NCI-H510A treated with DMSO at 0.1 percent for 48 hours (cell line): ENCODE results near the gene SLC29A2.

ENCODE experiments used
- DNase-seq: peaks from one replicate; lab custom pipeline; 2025; lab: John Stamatoyannopoulos, UW

SLC29A2 gene, protein sequence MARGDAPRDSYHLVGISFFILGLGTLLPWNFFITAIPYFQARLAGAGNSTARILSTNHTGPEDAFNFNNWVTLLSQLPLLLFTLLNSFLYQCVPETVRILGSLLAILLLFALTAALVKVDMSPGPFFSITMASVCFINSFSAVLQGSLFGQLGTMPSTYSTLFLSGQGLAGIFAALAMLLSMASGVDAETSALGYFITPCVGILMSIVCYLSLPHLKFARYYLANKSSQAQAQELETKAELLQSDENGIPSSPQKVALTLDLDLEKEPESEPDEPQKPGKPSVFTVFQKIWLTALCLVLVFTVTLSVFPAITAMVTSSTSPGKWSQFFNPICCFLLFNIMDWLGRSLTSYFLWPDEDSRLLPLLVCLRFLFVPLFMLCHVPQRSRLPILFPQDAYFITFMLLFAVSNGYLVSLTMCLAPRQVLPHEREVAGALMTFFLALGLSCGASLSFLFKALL

DNA sequence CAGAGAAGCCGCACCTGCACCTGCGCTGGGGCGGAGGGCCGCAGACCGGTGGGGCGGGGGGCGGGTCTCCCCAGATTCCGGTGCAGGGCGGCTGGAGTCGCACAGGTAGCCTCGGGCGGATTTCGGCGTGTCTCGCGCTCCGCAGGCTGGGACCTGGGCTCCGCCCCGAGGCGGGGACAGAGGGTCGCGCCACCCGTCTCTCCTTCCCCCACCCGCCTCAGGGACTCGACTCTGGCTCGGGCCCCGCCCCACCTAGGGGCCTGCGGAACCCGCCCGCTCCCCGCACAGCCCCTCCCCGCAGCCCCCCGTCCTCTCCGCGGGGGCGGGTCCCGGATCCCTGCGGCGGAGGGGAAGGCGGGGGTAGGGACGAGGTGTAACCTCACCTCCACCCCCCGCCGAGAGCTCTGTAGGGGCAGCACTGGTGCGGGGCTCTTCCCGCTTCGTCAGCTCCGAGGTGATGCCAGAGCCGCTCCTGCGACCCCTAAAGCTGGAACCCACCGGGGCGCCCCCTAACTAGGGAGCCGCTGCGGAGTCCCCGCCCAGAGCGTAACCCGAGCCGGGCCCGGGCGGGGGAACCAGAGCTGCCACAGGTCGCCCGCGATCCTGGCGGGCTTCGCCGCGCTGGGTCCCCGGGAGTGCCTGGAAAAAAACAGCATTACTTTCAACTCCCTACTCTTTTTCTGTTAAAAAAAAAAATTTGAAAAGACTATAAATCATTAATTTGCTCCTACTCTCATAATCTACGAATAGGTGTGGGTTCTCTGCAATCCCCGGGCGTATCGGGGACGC lies at the start of gene SLC29A2:
SLC29A2 (minus strand) TSS at position 134 of the 789 bp plus-strand sequence. CDS start 169 bp downstream, outside the sequence.
- DNase-seq, result peak; percentile 88

DNA sequence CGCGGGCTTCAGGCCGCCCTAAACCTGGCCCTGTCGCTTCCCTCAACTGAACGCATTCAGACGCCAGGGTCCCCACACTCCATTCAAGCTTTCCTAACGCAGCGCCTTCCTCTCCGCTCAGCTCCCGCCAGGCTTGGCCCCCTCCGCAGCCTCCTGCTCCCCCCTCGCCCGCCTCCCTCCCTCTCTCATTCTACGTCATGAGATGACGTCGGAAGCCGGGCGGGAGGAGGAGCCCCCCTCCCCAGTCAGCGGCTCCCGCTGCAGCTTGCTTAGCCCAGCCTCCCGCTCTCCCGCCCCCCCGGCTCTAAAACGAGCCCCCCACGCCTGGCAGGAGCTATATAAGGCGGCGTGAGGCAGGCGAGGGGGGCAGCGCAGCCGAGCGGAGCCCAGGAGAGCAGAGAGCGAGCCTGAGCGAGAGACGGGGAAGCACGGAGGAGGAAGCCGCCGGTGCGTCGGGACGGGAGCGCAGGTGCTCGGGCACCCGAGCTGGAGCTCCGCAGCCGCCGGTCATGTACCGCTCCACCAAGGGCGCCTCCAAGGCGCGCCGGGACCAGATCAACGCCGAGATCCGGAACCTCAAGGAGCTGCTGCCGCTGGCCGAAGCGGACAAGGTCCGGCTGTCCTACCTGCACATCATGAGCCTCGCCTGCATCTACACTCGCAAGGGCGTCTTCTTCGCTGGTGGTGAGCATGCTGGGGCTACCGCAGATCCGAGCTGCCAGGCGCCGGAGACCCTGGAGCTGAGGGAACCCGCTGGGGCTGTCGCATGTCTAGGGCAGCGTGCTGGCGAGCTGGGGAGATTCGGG lies 49.3 kb upstream of the SLC29A2 start, which contains the start of gene NPAS4:
NPAS4 (plus strand) TSS at position 365 of the 806 bp plus-strand sequence; CDS start at position 510, 145 bp downstream.
- peak; percentile 72 for DNase-seq

DNA sequence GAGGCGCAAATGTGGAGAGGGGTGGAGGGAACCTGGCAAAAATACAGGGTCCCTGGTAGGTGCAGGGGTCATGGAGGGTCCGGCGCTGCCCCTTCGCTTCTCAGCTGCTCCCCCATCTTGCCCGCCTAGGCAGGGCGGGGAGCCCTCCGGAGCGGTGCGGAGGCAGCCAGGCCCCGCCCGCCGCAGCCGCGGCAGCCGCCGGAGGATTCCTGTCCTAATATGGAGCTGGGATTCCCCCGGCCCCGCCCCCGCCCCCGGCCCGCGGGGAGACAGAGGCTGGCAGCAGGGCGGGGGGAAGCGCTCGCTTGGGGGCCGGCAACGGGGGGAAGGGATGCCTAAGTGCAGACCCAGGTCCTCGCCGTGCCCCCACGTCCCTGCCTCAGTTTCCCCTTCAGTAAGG lies 48.3 kb upstream of the SLC29A2 start:
- peak; percentile 36 for DNase-seq

DNA sequence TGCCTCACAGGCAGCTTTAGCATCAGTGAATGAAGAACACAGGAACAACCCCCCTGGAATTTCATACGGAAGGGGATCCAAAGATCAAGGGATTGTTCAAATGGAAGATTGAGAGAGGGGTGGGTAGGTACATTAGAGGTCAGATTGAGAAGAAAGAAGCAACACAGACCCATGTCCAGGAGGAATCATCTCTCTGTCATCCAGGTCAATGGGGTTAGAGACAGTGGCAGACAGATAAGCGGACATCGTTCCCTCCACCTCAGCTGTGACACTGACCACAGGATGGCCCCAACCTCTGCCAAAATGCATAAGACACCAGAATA lies 47.4 kb upstream of the SLC29A2 start:
- no peak for DNase-seq

DNA sequence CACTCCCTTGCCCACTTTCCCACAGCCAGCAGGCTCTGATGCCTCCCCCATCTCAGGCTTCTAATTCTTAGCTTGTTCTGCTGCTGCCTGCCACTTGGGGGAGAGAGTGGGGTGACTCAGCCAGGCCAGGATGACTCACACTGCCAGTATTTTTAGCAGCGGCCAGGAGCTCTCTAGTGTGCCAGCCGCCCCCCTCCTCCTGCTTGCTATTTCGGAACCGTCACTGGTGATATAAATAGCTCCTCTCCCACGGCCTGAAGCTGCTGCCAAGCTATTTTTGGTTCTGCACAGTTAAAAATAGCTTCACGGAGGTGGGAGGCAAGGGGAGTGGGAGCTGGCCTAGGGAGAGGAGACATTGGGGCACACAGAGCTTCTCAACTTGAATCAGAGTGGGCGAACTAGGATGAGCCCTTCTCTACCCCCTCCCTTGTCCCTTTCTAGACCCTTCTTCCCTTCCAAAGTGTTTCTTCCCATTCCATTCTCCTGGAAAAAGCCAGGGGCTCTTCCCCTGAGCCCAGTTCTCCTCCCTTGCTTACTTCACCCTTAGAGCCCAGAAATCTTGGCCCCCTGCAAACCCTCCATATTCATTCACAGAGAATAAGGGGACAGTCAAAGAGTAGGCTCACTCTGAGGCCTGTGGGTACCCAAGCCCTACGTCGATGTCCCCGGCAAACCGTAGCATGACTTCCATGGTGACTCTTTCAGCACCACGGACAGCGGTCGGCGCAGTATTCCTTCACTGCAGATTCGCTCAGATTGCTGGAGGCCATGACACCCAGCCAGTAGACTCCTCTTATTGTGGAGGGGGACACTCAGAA lies 46.8 kb upstream of the SLC29A2 start:
- DNase-seq, result peak; percentile 57

DNA sequence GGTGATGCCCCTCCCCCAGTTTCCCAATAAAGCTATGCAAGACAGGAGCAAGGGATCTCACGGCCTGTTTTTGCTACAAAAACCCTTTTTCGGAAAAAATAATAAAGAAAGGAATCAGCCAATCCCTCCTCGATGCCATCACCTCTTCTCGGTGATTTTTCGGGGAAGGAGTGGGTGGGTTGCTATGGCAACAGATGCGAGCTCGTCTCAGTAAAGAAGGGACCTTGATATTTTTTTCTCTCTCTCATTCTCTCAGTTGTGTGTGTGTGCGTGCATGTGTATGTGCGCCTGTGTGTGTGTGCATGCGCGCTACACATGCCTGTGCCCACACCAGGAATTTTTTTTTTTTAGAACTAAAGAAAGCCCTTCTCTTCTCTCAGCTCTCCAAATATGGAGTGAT lies 45.4 kb upstream of the SLC29A2 start:
- DNase-seq, result no peak

DNA sequence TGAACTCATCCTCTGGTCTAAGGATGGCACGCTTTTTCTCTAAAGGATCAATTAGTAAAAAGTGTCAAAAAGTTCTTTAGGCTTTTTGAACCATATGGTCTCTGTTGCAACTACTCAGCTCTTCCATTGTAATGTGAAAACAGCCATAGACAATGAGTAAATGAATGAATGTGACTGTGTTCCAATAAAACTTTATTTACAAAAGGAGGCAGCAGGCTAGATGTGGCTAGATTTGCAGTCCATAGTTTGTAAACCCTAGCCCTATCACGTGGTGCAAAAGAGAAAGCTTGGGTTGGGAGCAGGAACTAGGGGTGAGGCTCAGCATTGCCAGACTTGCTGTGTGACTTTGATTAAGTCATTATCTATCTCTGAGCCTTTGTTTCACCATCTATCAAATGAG lies 43.9 kb upstream of the SLC29A2 start:
- DNase-seq, result no peak

DNA sequence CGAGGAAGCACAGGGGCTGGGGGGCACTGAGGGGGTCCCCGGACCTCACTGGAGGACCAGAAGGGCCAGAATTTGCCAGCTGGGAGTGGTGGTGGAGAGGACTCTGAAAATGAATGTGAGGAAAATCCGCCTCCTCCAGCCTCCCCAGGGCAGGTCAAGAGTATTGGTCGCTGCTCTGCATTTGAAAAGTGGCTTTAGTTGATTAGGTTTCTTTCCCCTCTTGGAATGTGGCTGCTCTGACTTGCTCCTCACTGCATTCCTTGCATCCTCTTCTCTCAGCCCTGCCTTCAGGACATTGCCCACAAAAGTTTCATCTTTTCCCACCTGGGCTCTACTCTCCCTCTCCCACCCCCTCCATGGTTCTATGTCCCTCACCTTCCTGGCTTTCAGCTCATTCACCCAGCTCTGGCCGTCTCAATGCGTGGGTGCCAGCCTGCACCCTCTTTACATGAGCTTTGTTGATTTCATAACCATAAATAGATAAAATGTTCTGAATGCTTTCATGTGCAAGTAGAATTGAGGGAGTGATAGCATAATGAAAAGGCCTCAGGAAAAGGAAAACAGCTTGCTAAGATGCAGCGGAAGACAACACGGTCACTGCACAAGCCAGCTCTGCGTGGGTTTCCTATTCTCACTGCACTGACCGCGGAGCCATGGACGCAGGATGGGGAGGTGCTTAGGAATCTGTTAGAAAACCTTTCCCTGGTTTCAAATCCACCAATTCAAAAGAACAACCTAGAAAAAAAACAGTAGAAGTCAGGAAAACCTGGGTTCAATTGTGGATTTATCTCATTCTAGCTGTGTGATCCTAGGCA lies 42.8 kb upstream of the SLC29A2 start:
- DNase-seq, result no peak

DNA sequence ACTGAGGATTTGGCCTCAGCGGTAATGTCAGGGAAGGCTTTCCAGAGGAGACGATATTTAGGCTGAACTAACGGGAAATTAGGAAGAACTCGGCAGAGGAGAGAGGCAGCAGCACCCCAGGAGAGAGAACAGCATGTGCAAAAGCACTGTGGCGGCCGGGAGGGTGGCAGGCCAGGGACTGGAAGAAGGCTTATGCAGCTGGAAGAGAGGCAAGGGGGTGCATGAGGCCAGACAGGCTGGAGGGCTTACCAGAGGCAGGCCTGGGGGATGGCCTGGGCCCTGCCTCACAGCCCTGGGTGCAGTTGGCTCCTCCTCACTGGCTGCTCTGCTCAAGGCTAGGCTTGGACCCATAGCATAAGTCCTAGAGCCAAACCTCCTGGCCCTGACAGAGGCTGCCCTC lies 41.6 kb upstream of the SLC29A2 start:
- DNase-seq, result no peak

DNA sequence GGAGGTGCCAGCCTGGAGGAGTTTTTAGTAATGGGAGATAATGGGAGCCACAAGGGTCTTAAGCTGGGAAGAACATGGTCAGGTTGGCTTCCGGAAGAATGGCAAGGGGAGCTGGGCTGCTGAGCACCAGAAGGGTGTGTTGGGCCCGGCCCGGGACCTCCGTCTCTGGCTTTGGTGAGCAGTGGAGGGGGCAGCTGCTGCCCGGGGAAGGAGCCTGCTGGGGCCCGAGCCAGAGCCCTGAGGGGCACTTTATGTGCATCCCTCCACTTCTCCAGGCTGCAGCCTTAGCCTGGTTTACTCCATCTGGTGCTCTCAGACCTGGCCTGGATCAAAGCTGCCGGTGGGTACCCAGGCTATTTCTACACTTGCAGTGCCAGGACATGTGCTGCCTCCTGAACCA lies 40.5 kb upstream of the SLC29A2 start:
- DNase-seq, result no peak

DNA sequence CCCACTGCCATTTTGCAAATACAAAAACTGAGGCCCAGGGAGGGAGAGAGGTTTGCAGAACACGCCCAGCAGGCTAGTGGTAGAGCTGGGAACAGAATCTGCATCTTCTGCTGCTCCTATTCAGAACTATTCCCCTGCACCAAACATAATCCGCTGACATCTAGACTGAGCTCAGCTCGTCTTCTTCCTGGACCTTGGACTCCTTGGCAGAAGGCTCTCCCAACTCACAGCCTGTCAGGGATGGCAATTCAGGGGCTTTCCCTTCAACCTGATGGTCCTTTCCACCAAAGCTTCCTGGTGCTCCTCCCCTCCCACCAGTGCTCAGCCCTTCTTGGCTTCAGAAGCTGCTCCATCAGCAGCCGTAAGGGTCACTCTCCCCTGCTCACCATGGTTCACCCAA lies 39.8 kb upstream of the SLC29A2 start:
- DNase-seq, result no peak

DNA sequence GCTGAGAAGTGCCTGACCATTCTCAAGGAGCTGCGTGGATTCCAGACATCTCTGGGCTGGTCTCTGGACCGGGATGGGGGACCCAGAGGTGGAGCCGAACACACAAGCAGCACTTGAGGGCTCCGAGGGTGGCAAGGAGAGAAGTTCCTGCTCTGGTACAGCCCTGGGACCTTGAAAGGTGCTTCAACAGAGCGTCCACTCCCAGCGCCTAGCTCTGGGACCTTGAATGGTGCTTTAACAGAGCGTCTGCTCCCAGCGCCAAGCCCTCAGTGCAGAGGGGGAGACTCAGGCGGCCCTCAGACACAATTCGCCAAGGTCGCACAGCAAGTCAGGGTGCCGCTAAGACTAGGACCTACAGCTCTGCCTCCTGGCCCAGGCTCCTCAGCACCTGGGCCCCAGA lies 38.6 kb upstream of the SLC29A2 start:
- no peak for DNase-seq

DNA sequence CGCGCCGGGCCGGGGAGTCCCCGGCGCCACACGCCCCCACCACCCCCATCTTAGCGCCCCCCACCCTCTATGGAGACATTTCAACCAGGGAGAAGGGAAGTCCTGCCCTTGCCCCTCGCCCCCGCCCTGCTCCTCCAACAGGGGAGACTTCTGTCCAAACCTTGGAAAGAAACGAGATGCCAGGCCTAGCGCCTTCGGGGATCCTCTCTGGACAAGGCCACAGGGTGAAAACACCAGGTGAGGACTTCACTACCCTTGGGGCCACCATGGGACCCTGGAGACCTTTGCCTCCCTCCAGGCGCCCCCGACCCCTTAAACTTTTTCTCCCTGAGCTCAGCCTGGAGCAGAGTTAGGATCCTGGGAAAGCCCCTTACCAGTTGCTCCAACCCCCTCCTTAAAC lies 37.7 kb upstream of the SLC29A2 start:
- DNase-seq, result no peak

DNA sequence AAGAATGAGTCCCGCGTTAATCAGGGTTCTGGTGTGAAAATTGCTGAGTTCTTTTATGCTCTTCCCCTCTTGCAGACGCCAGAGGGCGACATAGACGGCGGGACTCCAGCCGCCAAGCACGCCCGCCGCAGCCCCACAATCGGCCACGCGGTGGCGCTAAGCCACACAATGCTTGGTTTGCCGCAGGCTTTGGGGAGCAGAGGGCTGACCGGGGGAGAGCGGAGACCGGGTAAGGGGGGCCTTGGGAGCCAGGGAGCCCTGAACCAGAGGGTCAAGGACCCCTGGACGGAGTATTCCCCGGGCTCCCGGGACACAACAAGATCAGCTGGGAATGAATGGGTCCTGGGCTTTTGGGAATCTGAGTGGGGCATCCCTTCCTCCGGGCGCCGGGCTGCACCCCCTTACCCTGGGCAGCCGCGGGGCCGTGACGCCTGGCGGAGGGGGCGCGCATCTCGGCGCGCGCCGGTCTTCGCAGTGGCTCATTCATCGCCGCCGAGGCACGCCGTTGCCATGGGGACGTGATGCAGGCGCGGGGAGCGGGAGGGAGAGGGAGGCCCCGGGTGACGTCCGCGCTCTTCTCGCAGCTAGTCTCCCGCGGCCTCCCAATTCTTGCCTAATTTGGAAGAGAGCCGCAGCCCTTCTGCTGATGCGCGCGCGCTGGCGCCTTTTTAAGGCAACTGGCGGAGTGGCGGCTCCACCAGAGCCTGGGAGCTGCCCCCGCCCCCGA lies 37.1 kb upstream of the SLC29A2 start:
- DNase-seq, result peak; percentile 93

DNA sequence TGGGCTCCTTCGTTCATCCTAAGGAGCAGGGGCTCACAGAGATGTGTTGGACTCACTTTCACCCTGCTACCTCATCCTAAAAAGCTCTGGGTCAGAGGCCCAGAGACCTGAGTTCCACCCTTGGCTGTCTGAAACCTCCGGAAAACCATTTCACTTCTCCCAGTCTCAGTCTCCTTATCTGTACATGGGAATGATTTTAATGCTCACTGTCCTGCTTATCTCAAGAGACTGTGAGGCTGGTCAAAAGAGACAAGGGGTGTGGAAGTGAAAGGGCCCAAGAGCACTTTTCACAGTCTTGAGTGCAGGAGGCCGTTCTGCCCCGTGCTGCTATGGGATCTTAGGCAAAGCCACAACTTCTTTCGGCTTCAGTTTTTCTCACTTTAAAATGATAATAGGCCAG lies 36.1 kb upstream of the SLC29A2 start:
- DNase-seq, result no peak

DNA sequence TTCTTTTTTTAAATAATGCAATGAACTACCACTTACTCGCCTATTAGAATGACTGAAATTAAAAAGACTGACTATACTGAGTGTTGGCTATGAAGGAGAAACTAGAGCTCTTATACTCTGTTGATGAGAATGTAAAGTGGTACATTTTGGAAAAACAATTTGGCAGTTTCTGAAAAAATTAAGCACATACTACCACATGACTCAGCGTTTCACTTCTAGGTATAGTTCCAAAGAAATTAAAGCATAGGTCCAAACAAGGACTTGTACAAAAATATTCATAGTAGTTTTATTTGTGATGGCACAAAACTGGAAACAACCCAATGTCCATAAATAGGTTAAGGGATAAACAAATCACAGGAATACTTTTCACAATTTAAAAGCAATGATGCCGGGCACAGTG lies 22.4 kb upstream of the SLC29A2 start:
- no peak for DNase-seq

DNA sequence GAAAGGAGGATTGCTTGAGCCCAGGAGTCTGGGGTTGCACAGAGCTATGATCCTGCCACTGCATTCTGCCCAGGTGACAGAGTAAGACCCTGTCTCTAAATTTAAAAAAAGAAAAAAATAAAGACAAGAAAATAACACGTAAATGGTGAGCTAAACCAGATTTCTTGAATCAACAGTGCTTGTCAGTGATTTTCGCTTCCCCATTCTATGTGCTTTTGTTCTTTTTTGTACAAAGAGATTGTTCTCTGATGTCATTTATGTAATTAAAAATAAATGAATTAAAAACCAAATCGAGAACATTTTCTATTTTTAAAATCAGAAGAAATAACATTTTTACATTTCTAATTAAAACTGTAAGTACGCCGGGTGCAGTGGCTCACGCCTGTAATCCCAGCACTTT lies 19.8 kb upstream of the SLC29A2 start:
- no peak for DNase-seq

DNA sequence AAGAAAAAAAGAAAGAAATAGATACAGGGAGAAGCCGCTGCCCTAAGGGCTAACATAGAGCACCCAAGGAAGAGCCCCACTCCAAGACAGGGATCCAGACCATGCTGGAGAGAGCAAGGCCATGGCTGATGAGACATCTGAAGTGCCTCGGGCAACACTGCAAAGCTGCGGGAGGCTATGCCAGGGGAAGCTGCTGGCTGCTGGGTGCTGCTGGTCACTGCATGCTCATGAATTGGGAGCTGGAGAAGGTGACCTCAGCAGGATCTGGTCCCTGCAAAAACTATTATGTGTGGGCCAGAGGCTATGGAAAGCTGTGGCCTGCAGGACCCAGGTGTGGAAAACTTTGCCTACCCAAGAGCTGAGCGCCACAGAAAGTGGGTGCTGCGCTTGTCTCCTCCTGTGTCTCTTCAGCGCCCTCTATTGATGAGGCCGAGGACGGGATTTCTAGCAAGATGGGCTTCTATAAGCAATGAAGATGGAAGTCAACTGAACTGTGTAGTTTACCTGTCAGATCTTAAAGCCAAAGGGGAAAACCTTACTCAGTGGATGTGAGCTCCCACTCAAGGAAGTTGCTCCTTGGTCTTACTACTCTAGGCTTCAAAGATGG lies 17.3 kb upstream of the SLC29A2 start:
- DNase-seq, result peak; percentile 86
